KOPT-K1 (cell line): Measurements from ENCODE around the gene POLR1A.

Experiments
- H3K27ac ChIP-seq: fragments of 200-600 bp; sonication (generic); 2 replicates; pipeline ENCODE4 v1.5.1; 2016; ENCODE audit warnings: antibody characterized with exemption, mild to moderate bottlenecking, low read depth, low read length; ENCODE audit not compliant: poor library complexity, severe bottlenecking
- H3K36me3 ChIP-seq: fragments of 200-600 bp; sonication (generic); 2 replicates; pipeline ENCODE4 v1.5.1; 2017; ENCODE audit warnings: antibody characterized with exemption, mild to moderate bottlenecking, low read length, moderate library complexity; ENCODE audit not compliant: insufficient read depth
- H3K9me3 ChIP-seq: fragments of 200-600 bp; sonication (generic); 2 replicates; pipeline ENCODE4 v1.5.1; 2017; ENCODE audit warnings: antibody characterized with exemption, low read length, mild to moderate bottlenecking; ENCODE audit not compliant: insufficient read depth, poor library complexity, severe bottlenecking

The POLR1A gene

DNA sequence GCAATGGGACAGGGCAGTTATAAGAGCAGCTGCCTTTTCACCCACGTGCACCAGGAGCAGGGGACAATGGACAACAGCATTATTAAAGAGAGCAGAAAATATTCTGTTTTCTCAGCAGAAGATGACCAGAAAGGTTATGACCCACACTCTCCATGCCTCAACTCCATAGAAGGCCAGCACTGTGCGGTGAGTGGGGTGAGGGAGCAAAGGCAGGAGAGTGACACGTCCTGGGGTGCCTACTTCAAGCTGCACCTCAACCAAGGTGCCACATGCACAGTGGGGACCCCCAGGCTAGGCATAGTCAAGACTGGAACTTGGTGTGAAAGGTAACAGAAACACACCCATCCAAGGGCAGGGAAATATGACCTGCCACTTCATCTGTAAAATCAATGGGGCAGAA, 50.4 kb downstream of the POLR1A start:
- Histone ChIP-seq H3K36me3 (peaks cover 91% of the 10 kb centered on the region), H3K9me3 (no peaks in the 10 kb centered on the region), H3K27ac (no peak overlapping the region)

DNA sequence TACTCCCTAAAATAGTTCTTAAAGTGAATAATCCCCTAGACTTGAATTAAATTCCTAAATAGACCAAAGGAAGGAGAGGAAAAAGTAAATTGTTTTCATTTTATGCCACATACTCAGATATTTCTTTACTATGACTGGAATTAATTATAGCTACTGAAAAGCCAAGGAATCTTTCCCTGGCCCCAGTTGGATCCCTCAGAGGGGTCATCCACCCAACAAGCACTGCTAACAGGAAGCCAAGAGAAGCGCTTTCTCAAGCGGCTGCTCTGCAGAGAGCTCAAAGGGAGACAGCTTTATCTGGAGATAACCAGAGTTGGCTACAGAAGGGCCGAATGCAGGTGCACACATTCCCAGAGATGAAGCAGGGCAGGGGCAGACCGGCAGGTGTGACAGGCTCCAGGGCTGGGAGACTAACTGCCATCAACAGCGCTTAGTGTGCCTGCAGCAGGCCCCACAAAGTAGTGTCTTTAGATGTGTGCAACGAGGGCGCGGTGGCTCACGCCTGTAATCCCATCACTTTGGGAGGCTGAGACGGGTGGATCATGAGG, 51.1 kb downstream of the POLR1A start:
- Histone ChIP-seq H3K36me3 (peaks cover 91% of the 10 kb centered on the region), H3K27ac (no peak overlapping the region), H3K9me3 (no peaks in the 10 kb centered on the region)

GRCh38 chr2:86053166-86053565, 52.5 kb downstream of the POLR1A start:
- H3K27ac ChIP-seq, result no peak overlapping the region
- peaks cover 96% of the 10 kb centered on the region for H3K36me3 ChIP-seq
- no peaks in the 10 kb centered on the region for H3K9me3 ChIP-seq

- Histone ChIP-seq H3K36me3 (peaks cover 96% of the 10 kb centered on the region), H3K27ac (no peak overlapping the region), H3K9me3 (no peaks in the 10 kb centered on the region)
These were observed 53.0 kb downstream of the POLR1A start for GRCh38 chr2:86052676-86053075.

GRCh38 chr2:86052265-86052664, 53.4 kb downstream of the POLR1A start:
- Histone ChIP-seq H3K27ac (no peak overlapping the region), H3K36me3 (peaks cover 96% of the 10 kb centered on the region), H3K9me3 (no peaks in the 10 kb centered on the region)

- Histone ChIP-seq H3K36me3 (peaks cover 100% of the 10 kb centered on the region), H3K27ac (no peak overlapping the region), H3K9me3 (no peaks in the 10 kb centered on the region)
These were observed 55.4 kb downstream of the POLR1A start for GRCh38 chr2:86050301-86050700.

- H3K36me3 ChIP-seq, result peaks cover 100% of the 10 kb centered on the region
- H3K9me3 ChIP-seq, result no peaks in the 10 kb centered on the region
- no peak overlapping the region for H3K27ac ChIP-seq
These were observed 56.2 kb downstream of the POLR1A start for GRCh38 chr2:86049529-86049928.

DNA sequence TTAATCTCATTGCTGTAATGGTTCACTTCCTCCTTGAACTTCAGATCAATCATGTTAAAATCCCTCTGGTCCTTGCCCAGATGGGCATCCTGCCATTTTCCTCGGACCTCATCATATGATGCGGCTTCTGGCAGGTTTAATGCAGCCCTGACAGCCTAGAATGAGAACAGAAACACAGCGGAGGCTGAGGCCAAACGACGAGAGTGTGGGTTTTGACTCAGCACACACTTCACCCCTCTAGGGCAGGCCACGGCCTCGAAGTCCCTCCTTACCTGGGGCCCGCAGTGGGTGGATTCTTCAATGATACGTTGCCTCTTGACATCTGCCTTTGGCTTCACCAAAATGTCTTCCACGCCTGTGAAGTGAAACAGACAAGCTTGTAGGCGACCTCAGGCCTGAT, 56.8 kb downstream of the POLR1A start:
- Histone ChIP-seq H3K27ac (no peak overlapping the region), H3K36me3 (peaks cover 100% of the 10 kb centered on the region), H3K9me3 (no peaks in the 10 kb centered on the region)

DNA sequence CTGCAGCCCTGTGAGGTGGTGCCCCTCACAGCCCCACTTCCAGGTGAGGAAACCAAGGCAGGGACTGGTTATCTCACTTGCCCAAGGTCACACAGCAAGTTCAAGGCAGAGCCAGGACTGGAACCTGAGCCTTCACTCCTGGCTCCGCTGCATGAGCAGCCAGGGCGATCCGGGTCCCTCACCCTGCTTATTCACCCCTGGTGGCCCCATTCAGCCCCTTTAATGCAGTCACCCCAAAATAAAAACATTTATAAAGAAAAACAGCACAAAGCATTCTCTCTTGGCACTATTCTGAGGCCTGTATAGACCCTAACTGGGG, 57.3 kb downstream of the POLR1A start:
- Histone ChIP-seq H3K27ac (no peak overlapping the region), H3K36me3 (peaks cover 100% of the 10 kb centered on the region)

GRCh38 chr2:86047575-86048382, 57.9 kb downstream of the POLR1A start:
- Histone ChIP-seq H3K27ac (no peak overlapping the region), H3K36me3 (peaks cover 100% of the 10 kb centered on the region), H3K9me3 (no peaks in the 10 kb centered on the region)

More for the DNA sequence above, 57.3 kb downstream of the POLR1A start:
- no peaks in the 10 kb centered on the region for H3K9me3 ChIP-seq

DNA sequence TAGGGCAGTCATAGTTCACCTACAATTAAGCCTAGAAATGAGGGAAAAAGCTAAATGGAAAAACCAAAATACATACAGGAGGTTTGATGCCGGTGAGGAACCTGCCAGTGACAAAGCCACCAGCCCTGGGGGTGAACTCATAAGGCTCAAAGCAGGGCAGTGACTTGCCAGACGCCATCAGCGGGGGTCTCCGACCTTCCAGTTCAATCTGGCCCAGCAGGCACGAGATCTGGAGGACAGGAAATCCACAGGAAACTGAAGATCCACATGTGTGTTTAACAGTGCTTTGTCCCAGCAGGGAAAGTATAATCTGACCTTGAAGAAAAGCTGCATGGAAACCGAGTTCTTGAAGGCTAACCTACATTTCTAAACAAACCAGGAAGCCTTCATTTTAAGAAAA, 60.1 kb downstream of the POLR1A start:
- Histone ChIP-seq H3K27ac (no peak overlapping the region), H3K9me3 (no peaks in the 10 kb centered on the region), H3K36me3 (peaks cover 100% of the 10 kb centered on the region)

- no peak overlapping the region for H3K27ac ChIP-seq
- H3K36me3 ChIP-seq, result peaks cover 100% of the 10 kb centered on the region
- H3K9me3 ChIP-seq, result no peaks in the 10 kb centered on the region
These were observed 61.1 kb downstream of the POLR1A start for GRCh38 chr2:86044614-86045013.

DNA sequence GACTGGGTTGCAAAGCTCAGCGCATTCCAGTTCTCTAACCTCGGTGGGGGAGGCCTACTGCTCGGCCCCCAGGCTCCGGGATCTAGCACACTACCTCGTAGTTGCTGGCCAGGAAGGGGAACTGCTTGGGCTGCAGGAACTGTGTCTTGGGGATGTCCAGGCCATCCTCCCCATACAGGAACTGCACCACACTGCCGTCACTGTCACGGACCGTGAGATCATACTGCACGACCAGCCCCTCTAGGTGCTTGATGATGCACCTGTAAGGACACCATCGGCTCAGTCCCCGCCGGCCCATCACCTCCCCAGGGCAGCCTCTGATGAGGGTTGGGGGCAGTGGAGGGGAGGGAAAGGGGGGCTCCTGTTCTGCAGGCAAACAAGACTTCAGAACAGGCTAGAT, 61.6 kb downstream of the POLR1A start:
- Histone ChIP-seq H3K9me3 (no peaks in the 10 kb centered on the region), H3K36me3 (peaks cover 99% of the 10 kb centered on the region), H3K27ac (no peak overlapping the region)

- no peaks in the 10 kb centered on the region for H3K9me3 ChIP-seq
- H3K36me3 ChIP-seq, result peaks cover 89% of the 10 kb centered on the region
- H3K27ac ChIP-seq, result no peak overlapping the region
These were observed 63.2 kb downstream of the POLR1A start for GRCh38 chr2:86042256-86043168.

- Histone ChIP-seq H3K27ac (peak overlapping the region; percentile 94), H3K36me3 (peaks cover 68% of the 10 kb centered on the region), H3K9me3 (no peaks in the 10 kb centered on the region)
These were observed 65.6 kb downstream of the POLR1A start for GRCh38 chr2:86039963-86040655.
